HepG2 (cell line): Measurements from ENCODE around the gene HJURP. TPM values are rescaled to one million over a fixed set of nuclear protein-coding genes. Genes with fewer than 3 reads are reported as not detected.

Experiments used
- polyA plus RNA-seq, 8 experiments: library from polyadenylated mRNA; depleted of rRNA in 3 of 8; stranded (reverse) in 7 of 8; unstranded in 1 of 8; fragments of >200 nt; fragmentation: Illumina TruSeq in 4 of 8; extraction: Trizol in 4 of 8; gene quantifications; 2 replicates each; pipeline versions ENCODE4 v1.2.1 to v1.2.3, GENCODE V29; 2011 to 2016; ENCODE audit warnings: low read depth in 4 of 8, missing spikeins in 1 of 8, mixed read lengths in 1 of 8; ENCODE audit not compliant: insufficient read depth in 1 of 8
- total RNA-seq, 5 experiments: library from RNA; depleted of rRNA; stranded (reverse); fragments of >200 nt; fragmentation: Illumina TruSeq; extraction: Trizol; gene quantifications; 2 replicates each; pipeline ENCODE4 v1.2.3, GENCODE V29; 2016; ENCODE audit warnings: low read depth in 1 of 5

HJURP gene
- total and polyA plus RNA-seq, 2 of the 13 experiments (the other 11 are each of a cell fraction or from before 2014, with no cell fraction given) = 36.3 to 43.9 TPM

Other genes starting within 250 kb of the HJURP start
- gene UGT1A8, start 236.9 kb downstream of the HJURP start, total RNA-seq (2016; rRNA removed; fragmentation: Illumina TruSeq; extraction: Trizol) = not detected in 2 replicates
- gene UGT1A8, start 236.9 kb downstream of the HJURP start, polyA plus RNA-seq (2011; rRNA removed) = not detected in 2 replicates
- gene UGT1A10, start 218.1 kb downstream of the HJURP start, total RNA-seq (2016; rRNA removed; fragmentation: Illumina TruSeq; extraction: Trizol) = 0.10 TPM in 1 of 2 replicates, not detected in the other
- 0.07 TPM in 1 of 2 replicates, not detected in the other for gene UGT1A10, start 218.1 kb downstream of the HJURP start, polyA plus RNA-seq (2011; rRNA removed)
- not detected in 2 replicates for gene UGT1A9, start 182.6 kb downstream of the HJURP start, total RNA-seq (2016; rRNA removed; fragmentation: Illumina TruSeq; extraction: Trizol)
- 0.07 TPM in 1 of 2 replicates, not detected in the other for gene UGT1A9, start 182.6 kb downstream of the HJURP start, polyA plus RNA-seq (2011; rRNA removed)
- not detected in 2 replicates for gene UGT1A7, start 172.6 kb downstream of the HJURP start, total RNA-seq (2016; rRNA removed; fragmentation: Illumina TruSeq; extraction: Trizol)
- gene UGT1A7, start 172.6 kb downstream of the HJURP start, polyA plus RNA-seq (2011; rRNA removed) = not detected in 2 replicates
- not detected in 2 replicates for gene UGT1A6, start 161.6 kb downstream of the HJURP start, total RNA-seq (2016; rRNA removed; fragmentation: Illumina TruSeq; extraction: Trizol)
- 0.25 and 0.35 TPM in 2 replicates for gene UGT1A6, start 161.6 kb downstream of the HJURP start, polyA plus RNA-seq (2011; rRNA removed)
- not detected in 2 replicates for gene UGT1A5, start 141.6 kb downstream of the HJURP start, total RNA-seq (2016; rRNA removed; fragmentation: Illumina TruSeq; extraction: Trizol)
- gene UGT1A5, start 141.6 kb downstream of the HJURP start, polyA plus RNA-seq (2011; rRNA removed) = not detected in 2 replicates
- not detected in 2 replicates for gene UGT1A4, start 135.8 kb downstream of the HJURP start, total RNA-seq (2016; rRNA removed; fragmentation: Illumina TruSeq; extraction: Trizol)
- not detected in 2 replicates for gene UGT1A4, start 135.8 kb downstream of the HJURP start, polyA plus RNA-seq (2011; rRNA removed)
- 0.11 TPM in 1 of 2 replicates, not detected in the other for gene UGT1A3, start 125.5 kb downstream of the HJURP start, total RNA-seq (2016; rRNA removed; fragmentation: Illumina TruSeq; extraction: Trizol)
- 0.39 TPM in 1 of 2 replicates, not detected in the other for gene UGT1A3, start 125.5 kb downstream of the HJURP start, polyA plus RNA-seq (2011; rRNA removed)
- gene UGT1A1, start 94.3 kb downstream of the HJURP start, total RNA-seq (2016; rRNA removed; fragmentation: Illumina TruSeq; extraction: Trizol) = 0.22 and 0.69 TPM in 2 replicates
- gene UGT1A1, start 94.3 kb downstream of the HJURP start, polyA plus RNA-seq (2011; rRNA removed) = 0.75 and 3.6 TPM in 2 replicates
- 0.04 TPM in 1 of 2 replicates, not detected in the other for gene MROH2A, start 76.2 kb downstream of the HJURP start, total RNA-seq (2016; rRNA removed; fragmentation: Illumina TruSeq; extraction: Trizol)
- 0.03 and 0.07 TPM in 2 replicates for gene MROH2A, start 76.2 kb downstream of the HJURP start, polyA plus RNA-seq (2011; rRNA removed)
- gene TRPM8, start 62.8 kb upstream of the HJURP start, total RNA-seq (2016; rRNA removed; fragmentation: Illumina TruSeq; extraction: Trizol) = not detected in 2 replicates
- gene TRPM8, start 62.8 kb upstream of the HJURP start, polyA plus RNA-seq (2011; rRNA removed) = 0.08 and 0.12 TPM in 2 replicates
- not detected in 2 replicates for gene SPP2, start 196.2 kb upstream of the HJURP start, total RNA-seq (2016; rRNA removed; fragmentation: Illumina TruSeq; extraction: Trizol)
- gene SPP2, start 196.2 kb upstream of the HJURP start, polyA plus RNA-seq (2011; rRNA removed) = not detected in 2 replicates